ENCODE results near the gene HADHA.

DNA sequence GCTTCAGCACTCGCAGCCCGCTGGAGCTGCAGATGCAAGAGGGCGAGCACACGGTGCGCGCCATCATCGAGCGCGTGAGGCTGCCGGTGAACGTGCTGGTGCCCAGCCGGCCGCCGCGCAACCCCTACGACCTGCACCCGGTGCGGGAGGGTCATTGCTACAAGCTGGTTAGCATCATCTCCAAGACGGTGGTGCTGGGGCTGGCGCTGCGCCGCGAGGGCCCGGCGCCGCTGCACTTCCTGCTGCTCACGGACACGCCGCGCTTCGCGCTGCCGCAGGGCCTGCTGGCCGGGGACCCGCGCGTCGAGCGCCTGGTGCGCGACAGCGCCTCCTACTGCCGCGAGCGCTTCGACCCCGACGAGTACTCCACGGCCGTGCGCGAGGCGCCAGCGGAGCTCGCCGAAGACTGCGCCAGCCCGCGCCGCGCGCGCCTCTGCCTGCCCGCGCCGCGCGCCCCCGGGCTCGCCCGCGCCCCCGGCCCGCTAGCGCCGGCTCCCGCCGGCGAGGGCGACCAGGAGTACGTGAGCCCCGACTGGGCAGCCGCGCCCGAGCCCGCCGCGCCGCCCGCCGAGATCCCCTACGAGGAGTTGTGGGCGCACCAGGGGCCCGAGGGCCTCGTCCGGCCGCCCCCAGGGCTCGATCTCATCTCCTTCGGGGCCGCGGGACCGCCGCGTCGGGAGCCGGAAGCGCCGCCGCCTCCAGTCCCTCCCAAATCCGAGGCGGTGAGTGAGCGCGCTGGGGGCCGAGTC is 59.7 kb downstream of the HADHA start:
- TF ChIP-seq, protein P1, sequence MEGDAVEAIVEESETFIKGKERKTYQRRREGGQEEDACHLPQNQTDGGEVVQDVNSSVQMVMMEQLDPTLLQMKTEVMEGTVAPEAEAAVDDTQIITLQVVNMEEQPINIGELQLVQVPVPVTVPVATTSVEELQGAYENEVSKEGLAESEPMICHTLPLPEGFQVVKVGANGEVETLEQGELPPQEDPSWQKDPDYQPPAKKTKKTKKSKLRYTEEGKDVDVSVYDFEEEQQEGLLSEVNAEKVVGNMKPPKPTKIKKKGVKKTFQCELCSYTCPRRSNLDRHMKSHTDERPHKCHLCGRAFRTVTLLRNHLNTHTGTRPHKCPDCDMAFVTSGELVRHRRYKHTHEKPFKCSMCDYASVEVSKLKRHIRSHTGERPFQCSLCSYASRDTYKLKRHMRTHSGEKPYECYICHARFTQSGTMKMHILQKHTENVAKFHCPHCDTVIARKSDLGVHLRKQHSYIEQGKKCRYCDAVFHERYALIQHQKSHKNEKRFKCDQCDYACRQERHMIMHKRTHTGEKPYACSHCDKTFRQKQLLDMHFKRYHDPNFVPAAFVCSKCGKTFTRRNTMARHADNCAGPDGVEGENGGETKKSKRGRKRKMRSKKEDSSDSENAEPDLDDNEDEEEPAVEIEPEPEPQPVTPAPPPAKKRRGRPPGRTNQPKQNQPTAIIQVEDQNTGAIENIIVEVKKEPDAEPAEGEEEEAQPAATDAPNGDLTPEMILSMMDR (IDR thresholded peaks at IDR 0.05): peak; percentile 51 to 76 (median 60)
- no peak for TF ChIP-seq POLR2A (IDR thresholded peaks at IDR 0.05)
